Left lung (tissue), 10 donors: Measurements from ENCODE around the gene SNX5. TPM values are rescaled to one million over a fixed set of nuclear protein-coding genes. Genes with fewer than 3 reads are reported as not detected.

ENCODE experiments used
- ATAC-seq: fragments of 200-7000 bp; cut with Tn5 transposase; one replicate; pipeline ENCODE4 v1.9.1; 2020; ENCODE audit warnings: moderate library complexity
- DNase-seq, 4 donors: peaks; one replicate each; pipeline ENCODE4 v3.0.0-alpha.2; 2013 to 2020
- H3K27ac ChIP-seq, 2 donors: fragments of 200-600 bp; sonication (generic) in 1 of 2; one replicate each; pipeline versions ENCODE4 v1.5.0 to v1.8.0; 2020 to 2021
- H3K27me3 ChIP-seq, 2 donors: fragments of 200-600 bp; sonication (generic) in 1 of 2; one replicate each; pipeline versions ENCODE4 v1.5.0 to v1.8.0; 2020 to 2021
- H3K36me3 ChIP-seq, 2 donors: fragments of 200-600 bp; sonication (generic) in 1 of 2; one replicate each; pipeline versions ENCODE4 v1.5.0 to v1.8.0; 2020 to 2021
- H3K4me1 ChIP-seq, 2 donors: fragments of 200-600 bp; one replicate each; pipeline ENCODE4 v1.8.0; 2021
- H3K4me3 ChIP-seq, 2 donors: fragments of 200-600 bp; sonication (generic) in 1 of 2; one replicate each; pipeline versions ENCODE4 v1.5.0 to v1.8.0; 2020 to 2021; ENCODE audit warnings: mild to moderate bottlenecking in 1 of 2
- H3K9me3 ChIP-seq, 2 donors: fragments of 200-600 bp; sonication (generic) in 1 of 2; one replicate each; pipeline versions ENCODE4 v1.5.0 to v1.8.0; 2020 to 2021
- CTCF ChIP-seq, 2 donors: fragments of 200-600 bp; sonication (generic) in 1 of 2; IDR thresholded peaks; one replicate each; pipeline versions ENCODE4 v1.5.0 to v1.8.0; 2021; ENCODE audit warnings: antibody characterized with exemption in 2 of 2
- intact Hi-C, 2 donors: fragments of 100-400 bp; cut with DNase I; formaldehyde crosslinking; loops; one replicate each; pipeline versions ENCODE4 v1.11.2 to v1.14.2; 2022
- polyA plus RNA-seq, 6 donors: library from polyadenylated mRNA; unstranded; fragments of 120-200 nt; gene quantifications; one replicate each; pipeline ENCODE4 v1.2.1, GENCODE V29; 2013; ENCODE audit not compliant: insufficient read length in 6 of 6
- total RNA-seq, 2 donors: library from RNA; stranded (reverse); fragmentation: NEBNext Ultra II Directional; extraction: Animal tissue kit (Norgen Biotek cat#: 25700); gene quantifications; one replicate each; pipeline ENCODE4 v1.2.1, GENCODE V29; 2021
- donor health status: DM: no; HTN: yes; CAD: no.
- donor health status: DM: no; HTN: no; CAD: no.

The SNX5 gene
- total and polyA plus RNA-seq, 8 donors = 82.0 to 312 (median 247) TPM

GRCh38 chr20:17993546-17993945 lies 25.0 kb upstream of the SNX5 start:
- DNase-seq = no peak
- TF ChIP-seq CTCF (IDR thresholded peaks at IDR 0.05) = no peak
- no peak for ATAC-seq
- intact Hi-C loops = no loop called here
- Histone ChIP-seq H3K36me3 (peaks cover 0 to 29% of the 10 kb centered on the region in 2 donors), H3K27me3 (no peaks in the 10 kb centered on the region), H3K27ac (no peak overlapping the region), H3K4me1 (peaks cover 0 to 9% of the 10 kb centered on the region in 2 donors), H3K9me3 (no peaks in the 10 kb centered on the region), H3K4me3 (no peak overlapping the region)

- Histone ChIP-seq H3K4me3 (no peak overlapping the region), H3K27ac (no peak overlapping the region), H3K4me1 (peaks cover 0 to 9% of the 10 kb centered on the region in 2 donors), H3K27me3 (no peaks in the 10 kb centered on the region), H3K9me3 (no peaks in the 10 kb centered on the region), H3K36me3 (peaks cover 0 to 35% of the 10 kb centered on the region in 2 donors)
- no peak for TF ChIP-seq CTCF (IDR thresholded peaks at IDR 0.05)
- intact Hi-C loops = no loop called here
- DNase-seq (no peak), ATAC-seq (peak; percentile 48)
Observed at GRCh38 chr20:17992847-17993513, 24.4 kb upstream of the SNX5 start.

GRCh38 chr20:17992224-17992637 lies 23.6 kb upstream of the SNX5 start:
- DNase-seq (no peak), ATAC-seq (no peak)
- no peak overlapping the region for H3K4me3 ChIP-seq
- intact Hi-C loops = no loop called here
- peaks cover 0 to 9% of the 10 kb centered on the region in 2 donors for H3K4me1 ChIP-seq
- H3K27ac ChIP-seq = no peak overlapping the region
- H3K36me3 ChIP-seq = peaks cover 0 to 36% of the 10 kb centered on the region in 2 donors
- H3K9me3 ChIP-seq = no peaks in the 10 kb centered on the region
- H3K27me3 ChIP-seq = no peaks in the 10 kb centered on the region
- no peak for TF ChIP-seq CTCF (IDR thresholded peaks at IDR 0.05)

- DNase-seq (no peak), ATAC-seq (no peak)
- no peak for TF ChIP-seq CTCF (IDR thresholded peaks at IDR 0.05)
- peaks cover 0 to 45% of the 10 kb centered on the region in 2 donors for H3K36me3 ChIP-seq
- no peak overlapping the region for H3K27ac ChIP-seq
- H3K27me3 ChIP-seq = no peaks in the 10 kb centered on the region
- no peak overlapping the region for H3K4me3 ChIP-seq
- H3K9me3 ChIP-seq = no peaks in the 10 kb centered on the region
- H3K4me1 ChIP-seq = peaks cover 0 to 3% of the 10 kb centered on the region in 2 donors
- intact Hi-C loops = no loop called here
Observed at GRCh38 chr20:17990278-17990972, 21.8 kb upstream of the SNX5 start.

GRCh38 chr20:17987988-17988387 lies 19.4 kb upstream of the SNX5 start:
- H3K27ac ChIP-seq = no peak overlapping the region
- H3K36me3 ChIP-seq = peaks cover 0 to 45% of the 10 kb centered on the region in 2 donors
- intact Hi-C loops = no loop called here
- H3K4me1 ChIP-seq = peaks cover 0 to 5% of the 10 kb centered on the region in 2 donors
- no peak for TF ChIP-seq CTCF (IDR thresholded peaks at IDR 0.05)
- no peak for ATAC-seq
- no peaks in the 10 kb centered on the region for H3K9me3 ChIP-seq
- H3K4me3 ChIP-seq = no peak overlapping the region
- DNase-seq = no peak
- no peaks in the 10 kb centered on the region for H3K27me3 ChIP-seq
